ENCODE data around the gene TNS1.

DNA sequence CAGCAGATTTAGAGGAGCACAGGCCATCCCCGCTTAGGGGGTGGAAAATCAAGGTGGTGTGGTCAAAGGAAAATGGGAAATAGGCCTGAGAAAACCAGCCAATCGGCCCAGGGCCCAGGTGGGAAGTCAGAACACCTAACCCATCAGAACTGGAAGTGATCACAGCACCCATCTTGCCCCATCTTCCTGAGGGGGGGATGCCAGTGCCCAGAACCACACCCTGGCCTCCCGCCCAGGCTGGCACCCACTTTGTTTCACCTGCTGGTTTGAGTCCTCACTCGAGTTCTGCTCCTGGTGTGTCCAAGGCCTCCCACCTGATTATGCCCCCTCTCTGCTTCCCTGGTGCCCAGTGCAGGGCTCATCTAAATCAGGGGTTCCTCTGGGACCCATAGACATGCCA lies 174.5 kb downstream of the TNS1 start:
- TF ChIP-seq, protein P1, sequence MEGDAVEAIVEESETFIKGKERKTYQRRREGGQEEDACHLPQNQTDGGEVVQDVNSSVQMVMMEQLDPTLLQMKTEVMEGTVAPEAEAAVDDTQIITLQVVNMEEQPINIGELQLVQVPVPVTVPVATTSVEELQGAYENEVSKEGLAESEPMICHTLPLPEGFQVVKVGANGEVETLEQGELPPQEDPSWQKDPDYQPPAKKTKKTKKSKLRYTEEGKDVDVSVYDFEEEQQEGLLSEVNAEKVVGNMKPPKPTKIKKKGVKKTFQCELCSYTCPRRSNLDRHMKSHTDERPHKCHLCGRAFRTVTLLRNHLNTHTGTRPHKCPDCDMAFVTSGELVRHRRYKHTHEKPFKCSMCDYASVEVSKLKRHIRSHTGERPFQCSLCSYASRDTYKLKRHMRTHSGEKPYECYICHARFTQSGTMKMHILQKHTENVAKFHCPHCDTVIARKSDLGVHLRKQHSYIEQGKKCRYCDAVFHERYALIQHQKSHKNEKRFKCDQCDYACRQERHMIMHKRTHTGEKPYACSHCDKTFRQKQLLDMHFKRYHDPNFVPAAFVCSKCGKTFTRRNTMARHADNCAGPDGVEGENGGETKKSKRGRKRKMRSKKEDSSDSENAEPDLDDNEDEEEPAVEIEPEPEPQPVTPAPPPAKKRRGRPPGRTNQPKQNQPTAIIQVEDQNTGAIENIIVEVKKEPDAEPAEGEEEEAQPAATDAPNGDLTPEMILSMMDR (IDR thresholded peaks at IDR 0.05; ENCODE audit: poor library complexity) = no peak
- no peak for TF ChIP-seq EZH2 (IDR thresholded peaks at IDR 0.05; ENCODE audit: borderline replicate concordance)

All from hepatocyte (in vitro differentiated cells).